Endothelial cell of umbilical vein (primary cell): Measurements from ENCODE around the gene CCNG2. TPM values are rescaled to one million over a fixed set of nuclear protein-coding genes. Genes with fewer than 3 reads are reported as not detected.

ENCODE experiments used
- BruUV-seq: library from RNA; stranded (reverse); fragments of 400-500 nt; replicated peaks from 2 replicates; lab custom pipeline; 2021; lab: Mats Ljungman, UMichigan
- CTCF ChIA-PET: fragments of 300-600, 350-600 bp; sonication (Branson Sonifier 250); formaldehyde crosslinking; loops from one replicate; lab custom pipeline; 2021; ENCODE audit warnings: antibody characterized with exemption, inconsistent platforms; lab: Charles Lee
- POLR2A ChIA-PET: fragments of 300-600, 350-600 bp; sonication (Branson Sonifier 250); formaldehyde crosslinking; loops from one replicate; lab custom pipeline; 2021; ENCODE audit warnings: antibody characterized with exemption, inconsistent platforms; lab: Charles Lee
- DNase-seq: peaks from one replicate; pipeline ENCODE4 v3.0.0-alpha.2; 2011; ENCODE audit warnings: low read depth, low spot score
- FAIRE-seq: peaks from 2 replicates; lab custom pipeline; 2011; peaks lifted over from hg19 to GRCh38; lab: Jason Lieb, UNC
- H2AFZ ChIP-seq: 2 replicates; pipeline ENCODE4 v1.6.0; 2012; ENCODE audit warnings: low read depth, low read length, control low read depth, inconsistent platforms
- H3K27ac ChIP-seq: 2 replicates; pipeline ENCODE4 v1.5.1; 2011; ENCODE audit warnings: low read depth, mild to moderate bottlenecking, control low read depth, low read length, moderate library complexity; ENCODE audit not compliant: insufficient read depth
- H3K27me3 ChIP-seq, 2 experiments: 2 replicates each; pipeline versions ENCODE4 v1.6.0 to v1.6.1; 2011; ENCODE audit warnings: low read length in 2 of 2, mixed read lengths in 1 of 2; ENCODE audit not compliant: control insufficient read depth in 2 of 2, insufficient read depth in 2 of 2
- H3K36me3 ChIP-seq, 2 experiments: 2 replicates in 1 of 2; 3 replicates in 1 of 2; pipeline ENCODE4 v1.5.1; 2011; ENCODE audit warnings: low read length in 2 of 2, mild to moderate bottlenecking in 1 of 2, moderate library complexity in 1 of 2; ENCODE audit not compliant: control insufficient read depth in 2 of 2, insufficient read depth in 2 of 2; ENCODE audit errors: extremely low read depth in 1 of 2
- H3K4me1 ChIP-seq: 3 replicates; pipeline ENCODE4 v1.5.1; 2011; ENCODE audit warnings: mild to moderate bottlenecking, low read length; ENCODE audit not compliant: control insufficient read depth, insufficient read depth; ENCODE audit errors: extremely low read depth
- H3K4me2 ChIP-seq: 2 replicates; pipeline ENCODE4 v1.6.1; 2011; ENCODE audit warnings: low read length, control low read depth, mixed read lengths; ENCODE audit not compliant: insufficient read depth
- H3K4me3 ChIP-seq, 3 experiments: fragments of 200-600 bp in 1 of 3; sonication (generic), shearing (Covaris generic) in 1 of 3; replicated peaks in 1 of 3; 2 replicates each; pipeline ENCODE4 v1.5.1; 2011 to 2016; ENCODE audit warnings: control low read depth in 3 of 3, low read length in 3 of 3, mild to moderate bottlenecking in 2 of 3, inconsistent platforms in 1 of 3, low read depth in 1 of 3, moderate library complexity in 1 of 3; ENCODE audit not compliant: insufficient read depth in 1 of 3
- H3K79me2 ChIP-seq: 2 replicates; pipeline ENCODE4 v1.6.0; 2012; ENCODE audit warnings: low read length, inconsistent platforms; ENCODE audit not compliant: control insufficient read depth, insufficient read depth
- H3K9ac ChIP-seq: replicated peaks from 2 replicates; pipeline ENCODE3; 2011; ENCODE audit warnings: low read length, control low read depth; ENCODE audit not compliant: insufficient read depth; ENCODE audit errors: extremely low read depth
- H3K9me1 ChIP-seq: replicated peaks from 3 replicates; pipeline ENCODE4 v1.6.0; 2011; ENCODE audit warnings: mild to moderate bottlenecking, low read length; ENCODE audit not compliant: control insufficient read depth, insufficient read depth; ENCODE audit errors: extremely low read depth
- H3K9me3 ChIP-seq: replicated peaks from 2 replicates; pipeline ENCODE4 v1.5.1; 2012; ENCODE audit warnings: low read length, inconsistent platforms; ENCODE audit not compliant: control insufficient read depth, insufficient read depth
- H4K20me1 ChIP-seq: replicated peaks from 2 replicates; pipeline ENCODE3; 2011; ENCODE audit warnings: mild to moderate bottlenecking, low read length; ENCODE audit not compliant: control insufficient read depth, insufficient read depth; ENCODE audit errors: extremely low read depth
- CTCF ChIP-seq, 2 donors: IDR thresholded peaks; 1 replicate in 1 of 2; 2 replicates in 1 of 2; pipeline ENCODE4 v1.5.1; 2011; ENCODE audit warnings: low read length in 2 of 2, mild to moderate bottlenecking in 2 of 2, moderate library complexity in 2 of 2, control low read depth in 1 of 2, inconsistent platforms in 1 of 2, low read depth in 1 of 2; ENCODE audit not compliant: insufficient read depth in 1 of 2; ENCODE audit errors: extremely low read depth in 1 of 2
- EZH2 ChIP-seq: IDR thresholded peaks from 2 replicates; pipeline ENCODE4 v1.6.1; 2012; ENCODE audit warnings: borderline replicate concordance, low read depth, mild to moderate bottlenecking, moderate library complexity, low read length, inconsistent platforms; ENCODE audit not compliant: severe bottlenecking
- FOS ChIP-seq: IDR thresholded peaks from 2 replicates; pipeline ENCODE4 v1.6.1; 2011; ENCODE audit warnings: mild to moderate bottlenecking, low read length, moderate library complexity, borderline replicate concordance; ENCODE audit not compliant: insufficient read depth
- GATA2 ChIP-seq: IDR thresholded peaks from 2 replicates; pipeline ENCODE4 v1.7.0; 2011; ENCODE audit warnings: low read depth, mild to moderate bottlenecking, moderate library complexity, mixed read lengths, low read length; ENCODE audit not compliant: insufficient read length, insufficient read depth
- JUN ChIP-seq: IDR thresholded peaks from 2 replicates; pipeline ENCODE4 v1.6.1; 2011; ENCODE audit warnings: borderline replicate concordance, low read depth; ENCODE audit not compliant: insufficient read length, insufficient read depth
- MAX ChIP-seq: IDR thresholded peaks from 2 replicates; pipeline ENCODE4 v1.6.1; 2011; ENCODE audit not compliant: insufficient read depth, insufficient read length
- MYC ChIP-seq: IDR thresholded peaks from one replicate; pipeline ENCODE4 v1.6.1; 2011; ENCODE audit warnings: mild to moderate bottlenecking, low read depth, low read length
- POLR2A ChIP-seq: IDR thresholded peaks from 2 replicates; pipeline ENCODE4 v1.6.1; 2012; ENCODE audit warnings: low read depth, mild to moderate bottlenecking, control low read depth, low read length
- POLR2AphosphoS5 ChIP-seq: IDR thresholded peaks from 2 replicates; pipeline ENCODE4 v1.6.1; 2012; ENCODE audit warnings: low read depth, mild to moderate bottlenecking, control low read depth, low read length, moderate library complexity; ENCODE audit not compliant: insufficient read depth
- dilution Hi-C: fragments of 300-500 bp; cut with MboI; formaldehyde crosslinking; loops from one replicate; pipeline ENCODE4 v1.15.0; 2019; ENCODE audit warnings: low sequenced_read_pairs; ENCODE audit not compliant: extremely low pct_ligation_motif_present
- intact Hi-C: fragments of 100-400 bp; cut with micrococcal nuclease; formaldehyde crosslinking; loops from one replicate; pipeline ENCODE4 v1.10.0; 2022
- polyA plus RNA-seq, 4 experiments: library from polyadenylated mRNA; depleted of rRNA in 3 of 4; stranded (reverse) in 3 of 4; unstranded in 1 of 4; fragments of >200 nt; gene quantifications; 2 replicates each; pipeline versions ENCODE4 v1.2.1 to v1.2.3, GENCODE V29; 2011 to 2012; ENCODE audit warnings: missing spikeins in 1 of 4
- total RNA-seq: library from RNA; stranded (reverse); gene quantifications from 2 replicates; pipeline ENCODE4 v1.2.3, GENCODE V29; 2021

CCNG2 gene
- total and polyA plus RNA-seq, 2 donors (not counting 3 experiments of a cell fraction or from before 2014, with no cell fraction given), result 7.9 to 28.3 TPM

DNA sequence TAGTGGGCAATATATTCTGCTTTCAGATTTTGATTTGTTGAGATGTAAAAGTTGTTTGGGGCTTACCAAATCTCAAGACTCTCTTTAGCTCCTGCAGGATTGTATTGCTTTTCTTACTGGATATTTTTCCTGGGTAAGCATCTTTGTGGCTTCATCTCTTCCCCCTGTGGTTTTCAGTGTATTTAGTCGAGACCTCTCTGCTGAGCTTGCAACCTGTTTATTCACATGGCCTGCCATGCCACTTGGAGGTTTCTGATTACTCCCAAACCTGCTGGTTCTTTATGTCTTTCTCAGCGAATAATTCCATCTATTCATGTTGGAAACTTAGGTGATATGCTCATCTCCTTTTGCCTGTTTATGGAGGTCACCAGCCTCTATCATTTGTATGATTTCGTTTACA, 10.9 kb downstream of the CCNG2 start:
- H3K9ac ChIP-seq, result no peak overlapping the region
- ChIA-PET POLR2A (no interaction called here), CTCF (interaction anchor here (1.5 to 1.9 kb wide), 2 partner anchors 36 to 72 kb away, joined by 5 read pairs; no protein-coding TSS in a partner anchor)
- no peaks in the 10 kb centered on the region for H4K20me1 ChIP-seq
- no TSS peak for BruUV-seq
- no peaks in the 10 kb centered on the region for H3K79me2 ChIP-seq
- no peak for TF ChIP-seq GATA2
- TF ChIP-seq POLR2A, result no peak
- TF ChIP-seq POLR2AphosphoS5, result no peak
- no peak overlapping the region for H3K4me3 ChIP-seq
- H3K4me2 ChIP-seq, result no peak overlapping the region
- no peaks in the 10 kb centered on the region for H3K9me1 ChIP-seq
- intact Hi-C loops (no loop called here), dilution Hi-C loops (no loop called here)
- H3K9me3 ChIP-seq, result no peaks in the 10 kb centered on the region
- no peak overlapping the region for H3K27ac ChIP-seq
- DNase-seq (no peak), FAIRE-seq (no peak)
- no peaks in the 10 kb centered on the region for H3K4me1 ChIP-seq
- H2AFZ ChIP-seq, result no peak overlapping the region
- H3K36me3 ChIP-seq, result peaks cover 7 to 12% of the 10 kb centered on the region in 2 experiments
- H3K27me3 ChIP-seq, result no peaks in the 10 kb centered on the region

GRCh38 chr4:77169481-77169880, 12.5 kb downstream of the CCNG2 start:
- no peak overlapping the region for H2AFZ ChIP-seq
- H3K4me1 ChIP-seq, result no peaks in the 10 kb centered on the region
- intact Hi-C loops (no loop called here), dilution Hi-C loops (no loop called here)
- H3K27me3 ChIP-seq, result peaks cover 4 to 6% of the 10 kb centered on the region in 2 experiments
- H3K9me1 ChIP-seq, result no peaks in the 10 kb centered on the region
- DNase-seq (no peak), FAIRE-seq (no peak)
- no peaks in the 10 kb centered on the region for H3K9me3 ChIP-seq
- H3K27ac ChIP-seq, result no peak overlapping the region
- BruUV-seq, result no TSS peak
- TF ChIP-seq MAX (no peak), MYC (no peak), POLR2AphosphoS5 (no peak), JUN (no peak), FOS (no peak), POLR2A (no peak), EZH2 (no peak), CTCF (IDR thresholded peaks at IDR 0.05; ENCODE audit: extremely low read depth in 1 of 2, insufficient read depth in 1 of 2, low read depth in 1 of 2, low read length in 2 of 2) (no peak), GATA2 (no peak)
- ChIA-PET POLR2A (no interaction called here), CTCF (no interaction called here)
- H3K9ac ChIP-seq, result no peak overlapping the region
- no peak overlapping the region for H3K4me3 ChIP-seq
- no peak overlapping the region for H3K4me2 ChIP-seq
- peaks cover 0 to 7% of the 10 kb centered on the region in 2 experiments for H3K36me3 ChIP-seq
- no peaks in the 10 kb centered on the region for H4K20me1 ChIP-seq
- H3K79me2 ChIP-seq, result no peaks in the 10 kb centered on the region
